Measurements from ENCODE around the gene CSTB.

CSTB gene

DNA sequence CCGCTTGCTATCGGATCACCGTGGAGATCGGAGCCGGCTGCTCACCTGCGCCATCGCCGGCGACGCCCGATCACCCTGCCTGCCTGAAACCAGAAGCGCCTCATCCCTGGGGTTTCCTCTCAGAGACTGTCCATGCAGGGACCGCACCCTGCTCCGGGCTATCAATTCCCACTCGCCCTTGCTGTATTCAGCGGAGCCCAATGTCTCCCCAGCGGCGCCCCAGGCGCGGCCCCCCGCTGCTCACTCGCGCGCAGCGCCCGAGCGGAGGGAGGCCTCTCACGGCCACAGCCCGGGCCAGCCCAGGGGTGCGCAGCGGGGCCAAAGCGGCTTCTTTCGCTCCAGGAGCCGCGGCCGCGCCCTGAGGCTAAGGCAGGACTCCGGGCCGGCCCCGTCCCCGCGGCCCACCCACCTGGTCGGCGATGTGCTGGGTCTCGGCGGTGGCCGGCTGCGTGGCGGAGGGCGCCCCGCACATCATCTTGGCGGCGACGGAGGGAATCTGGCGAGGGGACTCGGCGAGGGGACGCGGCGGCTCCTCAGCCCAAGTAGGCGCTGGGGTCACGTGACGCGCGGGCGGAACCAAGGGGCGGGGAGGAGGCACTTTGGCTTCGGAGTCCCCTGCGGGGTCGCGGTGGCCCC, at the start of gene CSTB (continued):
- TF ChIP-seq, protein P1, sequence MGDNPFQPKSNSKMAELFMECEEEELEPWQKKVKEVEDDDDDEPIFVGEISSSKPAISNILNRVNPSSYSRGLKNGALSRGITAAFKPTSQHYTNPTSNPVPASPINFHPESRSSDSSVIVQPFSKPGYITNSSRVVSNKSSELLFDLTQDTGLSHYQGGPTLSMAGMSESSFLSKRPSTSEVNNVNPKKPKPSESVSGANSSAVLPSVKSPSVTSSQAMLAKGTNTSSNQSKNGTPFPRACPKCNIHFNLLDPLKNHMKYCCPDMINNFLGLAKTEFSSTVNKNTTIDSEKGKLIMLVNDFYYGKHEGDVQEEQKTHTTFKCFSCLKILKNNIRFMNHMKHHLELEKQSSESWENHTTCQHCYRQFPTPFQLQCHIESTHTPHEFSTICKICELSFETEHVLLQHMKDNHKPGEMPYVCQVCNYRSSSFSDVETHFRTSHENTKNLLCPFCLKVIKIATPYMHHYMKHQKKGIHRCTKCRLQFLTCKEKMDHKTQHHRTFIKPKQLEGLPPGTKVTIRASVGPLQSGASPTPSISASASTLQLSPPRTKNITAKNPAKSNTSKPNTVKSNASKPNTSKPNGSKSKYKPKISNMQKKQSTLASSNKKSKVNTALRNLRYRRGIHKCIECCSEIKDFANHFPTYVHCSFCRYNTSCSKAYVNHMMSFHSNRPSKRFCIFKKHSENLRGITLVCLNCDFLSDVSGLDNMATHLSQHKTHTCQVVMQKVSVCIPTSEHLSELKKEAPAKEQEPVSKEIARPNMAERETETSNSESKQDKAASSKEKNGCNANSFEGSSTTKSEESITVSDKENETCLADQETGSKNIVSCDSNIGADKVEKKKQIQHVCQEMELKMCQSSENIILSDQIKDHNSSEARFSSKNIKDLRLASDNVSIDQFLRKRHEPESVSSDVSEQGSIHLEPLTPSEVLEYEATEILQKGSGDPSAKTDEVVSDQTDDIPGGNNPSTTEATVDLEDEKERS (tag by site-specific recombination; IDR thresholded peaks at IDR 0.05): no peak
- TF ChIP-seq ZNF560 (tag by site-specific recombination; IDR thresholded peaks at IDR 0.05; ENCODE audit: borderline replicate concordance) (no peak), ZNF768 (tag by site-specific recombination; IDR thresholded peaks at IDR 0.05) (no peak), SP3 (tag by site-specific recombination; IDR thresholded peaks at IDR 0.05) (no peak), ZNF202 (tag by site-specific recombination; IDR thresholded peaks at IDR 0.05; ENCODE audit: borderline replicate concordance) (no peak), ZIC2 (tag by site-specific recombination; IDR thresholded peaks at IDR 0.05) (peak; percentile 92), ZNF175 (tag by site-specific recombination; IDR thresholded peaks at IDR 0.05) (no peak), ZNF394 (tag by site-specific recombination; IDR thresholded peaks at IDR 0.05; ENCODE audit: borderline replicate concordance) (no peak), SP7 (tag by site-specific recombination; IDR thresholded peaks at IDR 0.05) (0 out of 2 replicates have a peak, but pooled peaks have one; percentile 38), ZNF211 (tag by site-specific recombination; IDR thresholded peaks at IDR 0.05; ENCODE audit: low read depth) (no peak), ZNF530 (tag by site-specific recombination; IDR thresholded peaks at IDR 0.05; ENCODE audit: low read depth) (no peak), ZSCAN30 (tag by site-specific recombination; IDR thresholded peaks at IDR 0.05) (peak; percentile 80), ZNF341 (tag by site-specific recombination; IDR thresholded peaks at IDR 0.05; ENCODE audit: low read depth) (no peak)
- TF ChIP-seq, protein P2, sequence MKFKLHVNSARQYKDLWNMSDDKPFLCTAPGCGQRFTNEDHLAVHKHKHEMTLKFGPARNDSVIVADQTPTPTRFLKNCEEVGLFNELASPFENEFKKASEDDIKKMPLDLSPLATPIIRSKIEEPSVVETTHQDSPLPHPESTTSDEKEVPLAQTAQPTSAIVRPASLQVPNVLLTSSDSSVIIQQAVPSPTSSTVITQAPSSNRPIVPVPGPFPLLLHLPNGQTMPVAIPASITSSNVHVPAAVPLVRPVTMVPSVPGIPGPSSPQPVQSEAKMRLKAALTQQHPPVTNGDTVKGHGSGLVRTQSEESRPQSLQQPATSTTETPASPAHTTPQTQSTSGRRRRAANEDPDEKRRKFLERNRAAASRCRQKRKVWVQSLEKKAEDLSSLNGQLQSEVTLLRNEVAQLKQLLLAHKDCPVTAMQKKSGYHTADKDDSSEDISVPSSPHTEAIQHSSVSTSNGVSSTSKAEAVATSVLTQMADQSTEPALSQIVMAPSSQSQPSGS (tag by site-specific recombination; IDR thresholded peaks at IDR 0.05; ENCODE audit: low read depth): no peak
- TF ChIP-seq, protein P3, sequence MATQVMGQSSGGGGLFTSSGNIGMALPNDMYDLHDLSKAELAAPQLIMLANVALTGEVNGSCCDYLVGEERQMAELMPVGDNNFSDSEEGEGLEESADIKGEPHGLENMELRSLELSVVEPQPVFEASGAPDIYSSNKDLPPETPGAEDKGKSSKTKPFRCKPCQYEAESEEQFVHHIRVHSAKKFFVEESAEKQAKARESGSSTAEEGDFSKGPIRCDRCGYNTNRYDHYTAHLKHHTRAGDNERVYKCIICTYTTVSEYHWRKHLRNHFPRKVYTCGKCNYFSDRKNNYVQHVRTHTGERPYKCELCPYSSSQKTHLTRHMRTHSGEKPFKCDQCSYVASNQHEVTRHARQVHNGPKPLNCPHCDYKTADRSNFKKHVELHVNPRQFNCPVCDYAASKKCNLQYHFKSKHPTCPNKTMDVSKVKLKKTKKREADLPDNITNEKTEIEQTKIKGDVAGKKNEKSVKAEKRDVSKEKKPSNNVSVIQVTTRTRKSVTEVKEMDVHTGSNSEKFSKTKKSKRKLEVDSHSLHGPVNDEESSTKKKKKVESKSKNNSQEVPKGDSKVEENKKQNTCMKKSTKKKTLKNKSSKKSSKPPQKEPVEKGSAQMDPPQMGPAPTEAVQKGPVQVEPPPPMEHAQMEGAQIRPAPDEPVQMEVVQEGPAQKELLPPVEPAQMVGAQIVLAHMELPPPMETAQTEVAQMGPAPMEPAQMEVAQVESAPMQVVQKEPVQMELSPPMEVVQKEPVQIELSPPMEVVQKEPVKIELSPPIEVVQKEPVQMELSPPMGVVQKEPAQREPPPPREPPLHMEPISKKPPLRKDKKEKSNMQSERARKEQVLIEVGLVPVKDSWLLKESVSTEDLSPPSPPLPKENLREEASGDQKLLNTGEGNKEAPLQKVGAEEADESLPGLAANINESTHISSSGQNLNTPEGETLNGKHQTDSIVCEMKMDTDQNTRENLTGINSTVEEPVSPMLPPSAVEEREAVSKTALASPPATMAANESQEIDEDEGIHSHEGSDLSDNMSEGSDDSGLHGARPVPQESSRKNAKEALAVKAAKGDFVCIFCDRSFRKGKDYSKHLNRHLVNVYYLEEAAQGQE (tag by site-specific recombination; IDR thresholded peaks at IDR 0.05): no peak
- TF ChIP-seq, protein P4, sequence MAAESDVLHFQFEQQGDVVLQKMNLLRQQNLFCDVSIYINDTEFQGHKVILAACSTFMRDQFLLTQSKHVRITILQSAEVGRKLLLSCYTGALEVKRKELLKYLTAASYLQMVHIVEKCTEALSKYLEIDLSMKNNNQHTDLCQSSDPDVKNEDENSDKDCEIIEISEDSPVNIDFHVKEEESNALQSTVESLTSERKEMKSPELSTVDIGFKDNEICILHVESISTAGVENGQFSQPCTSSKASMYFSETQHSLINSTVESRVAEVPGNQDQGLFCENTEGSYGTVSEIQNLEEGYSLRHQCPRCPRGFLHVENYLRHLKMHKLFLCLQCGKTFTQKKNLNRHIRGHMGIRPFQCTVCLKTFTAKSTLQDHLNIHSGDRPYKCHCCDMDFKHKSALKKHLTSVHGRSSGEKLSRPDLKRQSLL (tag by site-specific recombination; IDR thresholded peaks at IDR 0.05): no peak
- TF ChIP-seq, protein P5, sequence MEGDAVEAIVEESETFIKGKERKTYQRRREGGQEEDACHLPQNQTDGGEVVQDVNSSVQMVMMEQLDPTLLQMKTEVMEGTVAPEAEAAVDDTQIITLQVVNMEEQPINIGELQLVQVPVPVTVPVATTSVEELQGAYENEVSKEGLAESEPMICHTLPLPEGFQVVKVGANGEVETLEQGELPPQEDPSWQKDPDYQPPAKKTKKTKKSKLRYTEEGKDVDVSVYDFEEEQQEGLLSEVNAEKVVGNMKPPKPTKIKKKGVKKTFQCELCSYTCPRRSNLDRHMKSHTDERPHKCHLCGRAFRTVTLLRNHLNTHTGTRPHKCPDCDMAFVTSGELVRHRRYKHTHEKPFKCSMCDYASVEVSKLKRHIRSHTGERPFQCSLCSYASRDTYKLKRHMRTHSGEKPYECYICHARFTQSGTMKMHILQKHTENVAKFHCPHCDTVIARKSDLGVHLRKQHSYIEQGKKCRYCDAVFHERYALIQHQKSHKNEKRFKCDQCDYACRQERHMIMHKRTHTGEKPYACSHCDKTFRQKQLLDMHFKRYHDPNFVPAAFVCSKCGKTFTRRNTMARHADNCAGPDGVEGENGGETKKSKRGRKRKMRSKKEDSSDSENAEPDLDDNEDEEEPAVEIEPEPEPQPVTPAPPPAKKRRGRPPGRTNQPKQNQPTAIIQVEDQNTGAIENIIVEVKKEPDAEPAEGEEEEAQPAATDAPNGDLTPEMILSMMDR (tag by site-specific recombination; IDR thresholded peaks at IDR 0.05): no peak
- TF ChIP-seq, protein P6, sequence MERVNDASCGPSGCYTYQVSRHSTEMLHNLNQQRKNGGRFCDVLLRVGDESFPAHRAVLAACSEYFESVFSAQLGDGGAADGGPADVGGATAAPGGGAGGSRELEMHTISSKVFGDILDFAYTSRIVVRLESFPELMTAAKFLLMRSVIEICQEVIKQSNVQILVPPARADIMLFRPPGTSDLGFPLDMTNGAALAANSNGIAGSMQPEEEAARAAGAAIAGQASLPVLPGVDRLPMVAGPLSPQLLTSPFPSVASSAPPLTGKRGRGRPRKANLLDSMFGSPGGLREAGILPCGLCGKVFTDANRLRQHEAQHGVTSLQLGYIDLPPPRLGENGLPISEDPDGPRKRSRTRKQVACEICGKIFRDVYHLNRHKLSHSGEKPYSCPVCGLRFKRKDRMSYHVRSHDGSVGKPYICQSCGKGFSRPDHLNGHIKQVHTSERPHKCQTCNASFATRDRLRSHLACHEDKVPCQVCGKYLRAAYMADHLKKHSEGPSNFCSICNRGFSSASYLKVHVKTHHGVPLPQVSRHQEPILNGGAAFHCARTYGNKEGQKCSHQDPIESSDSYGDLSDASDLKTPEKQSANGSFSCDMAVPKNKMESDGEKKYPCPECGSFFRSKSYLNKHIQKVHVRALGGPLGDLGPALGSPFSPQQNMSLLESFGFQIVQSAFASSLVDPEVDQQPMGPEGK (tag by site-specific recombination; IDR thresholded peaks at IDR 0.05): peak; percentile 34; the same call in 1 of the 2 replicates
- TF ChIP-seq, protein P7, sequence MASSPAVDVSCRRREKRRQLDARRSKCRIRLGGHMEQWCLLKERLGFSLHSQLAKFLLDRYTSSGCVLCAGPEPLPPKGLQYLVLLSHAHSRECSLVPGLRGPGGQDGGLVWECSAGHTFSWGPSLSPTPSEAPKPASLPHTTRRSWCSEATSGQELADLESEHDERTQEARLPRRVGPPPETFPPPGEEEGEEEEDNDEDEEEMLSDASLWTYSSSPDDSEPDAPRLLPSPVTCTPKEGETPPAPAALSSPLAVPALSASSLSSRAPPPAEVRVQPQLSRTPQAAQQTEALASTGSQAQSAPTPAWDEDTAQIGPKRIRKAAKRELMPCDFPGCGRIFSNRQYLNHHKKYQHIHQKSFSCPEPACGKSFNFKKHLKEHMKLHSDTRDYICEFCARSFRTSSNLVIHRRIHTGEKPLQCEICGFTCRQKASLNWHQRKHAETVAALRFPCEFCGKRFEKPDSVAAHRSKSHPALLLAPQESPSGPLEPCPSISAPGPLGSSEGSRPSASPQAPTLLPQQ (tag by site-specific recombination; IDR thresholded peaks at IDR 0.05): peak; percentile 87
- TF ChIP-seq, protein P8, sequence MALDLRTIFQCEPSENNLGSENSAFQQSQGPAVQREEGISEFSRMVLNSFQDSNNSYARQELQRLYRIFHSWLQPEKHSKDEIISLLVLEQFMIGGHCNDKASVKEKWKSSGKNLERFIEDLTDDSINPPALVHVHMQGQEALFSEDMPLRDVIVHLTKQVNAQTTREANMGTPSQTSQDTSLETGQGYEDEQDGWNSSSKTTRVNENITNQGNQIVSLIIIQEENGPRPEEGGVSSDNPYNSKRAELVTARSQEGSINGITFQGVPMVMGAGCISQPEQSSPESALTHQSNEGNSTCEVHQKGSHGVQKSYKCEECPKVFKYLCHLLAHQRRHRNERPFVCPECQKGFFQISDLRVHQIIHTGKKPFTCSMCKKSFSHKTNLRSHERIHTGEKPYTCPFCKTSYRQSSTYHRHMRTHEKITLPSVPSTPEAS (tag by site-specific recombination; IDR thresholded peaks at IDR 0.05): no peak
